Embryonic facial prominence (tissue), 1 donor: Measurements from ENCODE around the gene VCX2.
"Not testable (repeated sequence)": the region's sequence is repeated elsewhere in the genome, so short reads cannot be mapped to it uniquely, and the experiment has no call there.

Experiments
- DNase-seq: peaks from one replicate; pipeline ENCODE4 v3.0.0-alpha.2; 2016; ENCODE audit errors: extremely low spot score

Gene VCX2

DNA sequence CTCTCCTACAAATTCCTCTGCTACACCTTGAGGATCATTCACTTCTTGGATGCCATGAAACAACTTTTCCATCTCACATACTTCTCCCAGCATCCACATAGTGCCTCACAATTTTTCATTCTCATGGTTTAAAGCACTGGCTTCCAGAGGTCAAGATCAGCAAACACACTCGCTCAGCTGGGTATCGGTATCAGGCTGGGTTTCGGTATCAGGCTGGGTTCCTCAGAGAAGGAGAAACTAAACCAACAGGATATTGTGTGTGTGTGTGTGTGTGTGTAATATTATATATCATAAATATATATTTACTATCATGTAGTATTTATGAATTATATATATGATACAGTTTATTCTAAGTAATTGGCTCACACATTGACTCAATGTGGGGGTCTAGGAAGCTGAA lies at the start of gene VCX2:
VCX2 (minus strand) TSS at position 99 of the 400 bp plus-strand sequence. CDS start 624 bp downstream, outside the sequence.
- not testable (repeated sequence) for DNase-seq

DNA sequence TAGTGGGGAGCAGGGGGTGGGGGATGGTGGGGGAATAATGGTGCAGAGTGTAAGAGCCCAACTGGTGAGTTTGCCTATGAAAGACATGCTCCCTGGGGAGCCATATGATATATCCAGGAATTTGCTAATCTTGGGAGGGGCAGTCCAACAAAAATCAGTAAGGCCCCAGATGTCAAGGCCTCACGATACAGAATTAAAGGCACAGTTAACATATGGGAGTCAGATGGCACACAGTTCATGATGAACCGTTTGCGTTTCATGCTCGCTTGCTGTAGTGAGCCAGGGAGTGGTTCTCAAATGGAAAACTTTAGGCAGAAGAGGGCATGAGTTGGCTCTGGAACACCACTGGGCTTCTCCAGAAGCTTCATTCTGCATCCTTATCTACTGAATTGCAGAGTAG lies 33.9 kb upstream of the VCX2 start:
- no peak for DNase-seq

DNA sequence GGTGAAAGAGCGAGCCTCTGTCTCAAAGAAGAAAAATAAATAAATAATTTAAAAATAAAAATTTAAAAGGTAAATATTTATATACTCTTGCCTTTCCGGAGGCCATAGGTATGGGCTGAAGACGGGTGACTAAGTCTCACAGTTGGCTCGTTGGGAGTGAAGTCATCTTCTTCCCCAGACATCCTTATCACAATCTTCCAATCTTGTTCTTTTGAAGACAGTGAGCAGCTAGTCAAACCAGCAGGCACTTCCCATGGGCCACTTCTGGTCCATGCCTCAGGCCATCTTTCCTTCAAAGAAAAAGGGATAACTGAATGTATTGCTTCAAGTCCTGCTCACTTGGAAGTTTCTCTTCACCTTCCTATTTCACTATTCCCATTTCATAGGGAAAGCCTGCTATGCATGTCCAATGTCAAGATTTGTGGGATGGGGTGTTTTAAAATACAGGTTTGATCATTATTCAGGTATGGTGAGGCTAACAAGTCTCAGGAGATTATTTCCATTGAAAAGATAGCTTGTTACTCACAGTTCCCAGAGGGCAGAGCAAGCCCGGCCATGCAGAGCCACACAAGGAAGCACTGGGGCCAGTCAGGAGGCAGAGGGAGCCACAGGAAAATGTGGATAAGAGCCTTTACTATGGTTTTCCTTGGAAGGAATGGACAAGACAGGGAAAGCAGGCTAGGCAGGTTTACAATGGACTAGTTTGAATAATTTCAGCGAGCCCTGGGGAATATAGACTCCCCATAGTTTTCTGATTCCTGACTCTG lies 33.3 kb upstream of the VCX2 start:
- DNase-seq, result no peak

DNA sequence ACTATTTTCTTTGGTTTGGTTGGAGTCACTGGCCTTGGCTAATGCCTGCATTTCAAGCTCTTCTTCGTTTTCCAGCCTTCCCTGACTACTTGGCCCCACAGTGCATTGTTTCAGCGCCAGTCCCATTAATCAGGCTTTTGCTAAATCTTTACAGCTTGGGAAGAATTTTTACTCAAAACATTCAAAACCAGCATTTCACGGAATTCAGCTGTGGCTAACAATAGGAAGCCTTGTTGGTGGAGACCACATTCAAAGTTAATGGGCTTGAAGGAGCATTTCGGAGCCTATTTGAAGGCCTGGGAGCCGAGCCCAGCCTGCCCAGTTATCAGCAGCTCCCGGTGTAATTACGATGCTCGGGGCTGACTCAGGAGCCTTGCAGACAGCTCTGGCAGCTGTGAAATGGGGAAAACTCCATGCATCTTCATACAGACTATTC lies 30.8 kb upstream of the VCX2 start:
- DNase-seq, result no peak

DNA sequence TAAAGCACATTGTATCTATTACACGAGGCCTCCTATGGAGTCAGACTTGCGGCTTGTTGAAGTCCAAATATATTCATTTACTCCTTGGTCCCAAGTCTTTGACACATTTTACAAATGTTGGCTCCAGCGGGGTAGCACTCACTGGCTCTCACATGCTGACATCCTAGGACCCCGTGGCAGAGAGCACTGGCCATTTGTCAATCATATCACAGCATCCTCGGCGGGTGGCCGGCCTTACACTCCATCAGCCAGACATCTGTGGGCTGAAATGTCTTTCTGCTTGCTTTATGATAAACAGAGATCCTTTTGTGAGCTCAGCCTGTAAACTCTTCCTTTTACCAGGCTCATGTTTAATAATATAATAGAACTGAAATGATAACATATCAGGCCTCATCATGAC lies 25.7 kb upstream of the VCX2 start:
- DNase-seq, result no peak

DNA sequence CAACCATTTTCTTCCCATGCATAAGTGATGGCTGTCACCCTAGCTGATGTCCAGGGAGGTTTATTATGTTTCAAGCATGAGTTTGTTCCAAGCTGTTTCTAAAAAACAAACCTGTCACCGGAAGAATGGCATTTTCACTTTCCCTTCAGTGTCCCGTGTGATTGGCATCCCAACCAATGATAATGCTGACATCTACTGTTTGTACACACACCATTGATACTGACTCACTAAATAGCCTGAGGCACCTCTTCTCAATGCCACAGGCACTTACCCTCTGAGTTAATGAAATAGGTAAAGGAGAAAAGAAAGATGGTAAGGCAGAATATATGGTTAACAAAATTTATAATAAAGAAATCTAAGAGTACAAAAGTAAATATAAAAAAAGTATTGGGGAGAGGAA lies 23.1 kb upstream of the VCX2 start:
- no peak for DNase-seq

DNA sequence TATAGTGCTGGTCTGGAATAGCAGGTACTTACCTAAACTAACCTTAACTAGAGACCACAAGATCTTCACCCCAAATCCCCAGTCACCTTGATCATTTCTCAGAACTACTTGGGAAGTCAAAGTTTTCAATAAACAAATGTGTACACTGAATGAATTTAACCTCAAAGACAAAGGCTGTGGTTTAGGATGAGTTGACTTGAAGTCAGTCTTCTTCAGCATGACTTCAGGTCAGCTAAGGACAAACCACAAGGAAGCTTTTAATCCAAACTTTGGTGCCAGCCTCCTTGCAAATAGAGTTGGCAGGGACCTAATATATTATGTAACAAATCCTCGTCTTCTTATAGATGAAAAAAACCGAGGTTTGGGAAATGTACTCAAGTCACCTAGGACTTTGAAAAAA lies 21.2 kb upstream of the VCX2 start:
- DNase-seq, result no peak

DNA sequence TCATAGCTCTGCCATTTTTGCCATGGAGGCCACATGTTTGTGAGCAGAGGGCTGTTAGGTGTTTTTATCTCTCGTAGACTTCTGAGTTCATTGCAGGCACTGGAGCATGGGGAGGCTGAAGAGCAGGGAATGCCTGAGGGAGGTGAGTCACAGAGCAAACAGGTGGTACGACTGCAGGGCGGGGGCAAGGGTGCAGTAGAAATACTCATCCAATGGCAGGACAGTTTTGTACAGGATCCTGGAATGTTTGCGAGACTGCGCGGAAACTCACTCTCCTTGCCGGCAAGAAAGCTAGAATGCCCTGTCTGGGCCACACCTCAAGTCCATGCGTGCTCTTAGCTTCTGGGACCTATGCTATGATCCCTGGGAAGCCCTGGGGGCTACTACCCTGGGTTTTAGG lies 20.0 kb upstream of the VCX2 start:
- no peak for DNase-seq

DNA sequence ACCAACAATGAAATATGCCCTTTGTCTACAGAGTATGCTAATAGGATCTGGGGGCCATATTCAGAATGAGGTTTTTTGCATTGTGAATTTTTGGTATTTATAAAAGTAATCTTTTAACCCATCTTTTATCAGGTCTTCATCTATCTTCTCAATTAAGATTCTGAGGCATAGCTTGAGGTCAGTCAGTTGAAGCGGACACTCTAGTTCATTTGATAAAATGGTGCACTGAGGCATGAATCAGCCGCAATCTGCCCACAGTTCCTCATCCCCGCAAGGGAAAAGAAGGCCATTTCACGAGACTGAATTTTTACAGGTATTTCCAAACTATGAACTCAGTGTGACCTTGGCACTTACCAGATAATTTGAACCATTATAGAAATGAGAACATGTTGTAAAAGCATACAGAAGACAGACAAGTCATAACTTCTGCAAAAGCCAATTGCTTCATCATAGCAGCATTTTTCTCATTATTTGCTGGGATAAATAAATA lies 19.3 kb upstream of the VCX2 start:
- DNase-seq, result no peak

DNA sequence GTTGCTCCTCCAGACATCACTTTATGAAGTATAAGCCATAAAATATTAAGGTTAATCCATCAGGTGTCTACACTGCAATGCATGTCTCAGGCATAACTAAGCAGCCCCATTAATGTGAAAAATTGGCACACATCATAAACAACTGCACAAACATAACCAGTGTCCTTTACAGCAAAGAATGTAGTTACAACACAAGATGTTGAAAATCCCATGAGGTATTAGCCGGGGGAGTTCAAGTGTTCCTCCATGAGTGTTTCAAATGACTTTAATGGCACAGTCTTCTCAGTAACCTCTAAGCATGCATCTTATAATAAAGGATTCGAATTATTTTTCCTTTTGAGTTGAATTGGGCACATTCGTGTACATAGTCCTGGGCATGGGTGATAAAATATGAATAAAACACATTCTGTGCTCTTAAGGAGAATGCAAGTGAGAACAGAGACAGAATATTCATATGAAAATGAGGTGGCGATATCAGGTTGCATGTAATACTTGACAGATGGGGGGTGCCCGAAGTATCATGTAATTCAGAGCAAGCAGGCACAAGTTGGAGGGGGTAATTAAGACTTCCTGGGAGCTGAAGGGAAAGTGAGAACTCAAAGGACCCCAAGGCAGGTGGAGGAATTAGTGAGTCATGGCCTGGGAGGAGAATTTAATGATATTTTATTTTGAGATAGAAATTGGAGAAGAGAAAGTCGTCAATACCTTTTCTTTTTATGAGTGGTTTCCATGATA lies 18.2 kb upstream of the VCX2 start:
- no peak for DNase-seq

DNA sequence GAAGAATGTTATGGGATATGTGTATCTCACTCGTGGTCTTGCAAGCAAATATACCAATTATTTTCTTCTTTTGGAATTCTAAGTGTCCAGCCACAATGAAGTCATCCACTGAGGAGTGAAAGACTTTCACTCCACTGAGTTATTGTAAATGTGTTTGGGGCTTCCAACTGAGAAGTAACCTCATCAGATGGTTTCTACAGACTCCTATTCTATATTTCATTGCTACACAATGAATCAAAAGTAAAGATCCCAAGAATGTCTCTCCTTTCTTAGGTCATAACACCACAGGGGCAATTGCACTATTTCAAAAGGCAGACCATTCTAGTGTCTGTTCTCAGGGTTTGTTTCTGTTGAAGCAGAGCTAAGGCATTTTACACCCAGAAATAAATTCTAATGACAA lies 12.3 kb upstream of the VCX2 start:
- DNase-seq, result no peak

DNA sequence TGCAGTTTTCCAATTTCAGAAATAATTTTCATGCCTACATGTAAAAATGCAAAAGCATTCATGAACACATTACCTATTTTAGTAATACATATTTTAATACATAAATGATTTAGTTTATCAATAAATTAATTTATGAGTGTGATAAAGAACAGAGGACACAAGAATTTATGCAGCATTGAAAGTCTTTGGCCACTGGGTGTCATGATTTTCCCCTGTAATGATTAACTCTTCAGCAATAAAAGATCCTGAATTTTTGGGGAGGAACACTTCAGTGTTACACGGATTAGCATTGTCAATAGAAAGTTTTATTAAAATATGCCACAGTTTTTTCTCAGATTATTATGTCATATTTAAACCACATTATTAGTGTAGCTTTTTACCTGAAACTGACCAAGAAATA lies 8.6 kb upstream of the VCX2 start:
- no peak for DNase-seq

DNA sequence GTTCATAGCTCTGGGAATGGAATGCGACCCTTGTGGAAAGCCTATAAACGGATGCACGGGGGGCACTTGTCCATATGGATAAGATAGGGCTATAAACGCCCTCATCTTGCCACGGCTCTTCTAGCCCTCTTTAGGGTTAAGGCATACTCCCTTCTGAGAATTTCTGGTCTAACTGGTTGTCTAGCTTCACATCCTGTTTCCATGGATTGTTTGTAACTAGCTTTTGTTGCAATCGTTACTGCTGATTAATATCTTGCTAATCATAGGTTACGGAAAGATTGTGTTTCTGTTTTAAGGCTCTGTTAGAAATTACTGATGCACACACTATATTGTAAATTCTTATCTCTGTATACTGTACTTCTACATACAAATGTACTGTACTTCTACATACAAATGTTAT lies 17.1 kb downstream of the VCX2 start:
- not testable (repeated sequence) for DNase-seq

DNA sequence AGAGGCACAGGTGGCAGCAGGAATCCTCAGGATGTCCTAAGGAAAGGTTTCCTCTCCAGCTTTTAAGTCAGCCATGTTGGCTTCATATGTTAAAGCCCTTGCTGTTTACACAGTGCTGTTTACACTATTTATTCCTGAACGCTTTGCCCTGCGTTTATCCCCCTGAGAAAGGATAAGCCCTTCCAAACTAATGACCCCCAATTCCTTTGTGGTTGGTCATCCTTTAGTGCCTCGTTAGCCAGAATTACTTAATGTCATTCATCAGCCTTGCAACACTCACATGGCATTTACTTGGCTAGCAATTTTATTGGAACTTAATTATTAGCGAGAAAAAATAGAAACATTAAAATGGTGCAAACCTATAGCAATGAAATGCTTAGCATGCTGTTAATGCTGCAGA lies 23.8 kb downstream of the VCX2 start:
- DNase-seq, result no peak

DNA sequence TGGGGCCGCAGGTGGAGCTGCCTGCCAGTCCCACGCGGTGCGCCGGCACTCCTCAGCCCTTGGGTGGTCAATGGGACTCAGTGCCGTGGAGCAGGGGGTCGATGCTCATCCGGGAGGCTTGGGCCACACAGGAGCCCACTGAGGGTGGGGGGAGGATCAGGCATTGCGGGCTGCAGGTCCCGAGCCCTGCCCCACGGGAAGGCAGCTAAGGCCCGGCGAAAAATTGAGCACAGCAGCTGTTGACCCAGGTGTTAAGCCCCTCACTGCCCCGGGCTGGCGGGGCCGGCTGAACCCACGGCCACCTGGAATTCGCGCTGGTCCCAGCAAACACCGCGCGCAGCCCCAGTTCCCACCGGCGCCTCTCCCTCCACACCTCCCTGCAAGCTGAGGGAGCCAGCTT lies 26.1 kb downstream of the VCX2 start:
- no peak for DNase-seq

DNA sequence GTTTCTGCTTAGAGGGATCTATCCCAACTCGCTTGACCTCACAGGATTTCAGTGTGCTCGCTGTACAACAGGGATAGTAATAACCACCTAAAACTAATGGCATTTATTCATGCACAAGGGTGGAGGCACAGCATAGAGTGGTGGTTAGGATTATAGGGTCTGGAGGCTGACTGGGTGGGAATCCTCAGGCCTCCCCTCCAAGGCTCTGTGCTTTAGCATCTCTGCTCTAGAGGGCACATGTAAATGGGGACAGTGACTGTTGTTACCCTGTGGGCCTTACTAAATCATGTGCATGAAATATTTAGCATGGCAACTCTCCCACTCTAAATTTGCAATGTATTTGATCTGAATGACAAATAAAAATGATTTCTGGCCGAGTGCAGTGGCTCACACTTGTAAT lies 29.2 kb downstream of the VCX2 start:
- DNase-seq, result no peak

DNA sequence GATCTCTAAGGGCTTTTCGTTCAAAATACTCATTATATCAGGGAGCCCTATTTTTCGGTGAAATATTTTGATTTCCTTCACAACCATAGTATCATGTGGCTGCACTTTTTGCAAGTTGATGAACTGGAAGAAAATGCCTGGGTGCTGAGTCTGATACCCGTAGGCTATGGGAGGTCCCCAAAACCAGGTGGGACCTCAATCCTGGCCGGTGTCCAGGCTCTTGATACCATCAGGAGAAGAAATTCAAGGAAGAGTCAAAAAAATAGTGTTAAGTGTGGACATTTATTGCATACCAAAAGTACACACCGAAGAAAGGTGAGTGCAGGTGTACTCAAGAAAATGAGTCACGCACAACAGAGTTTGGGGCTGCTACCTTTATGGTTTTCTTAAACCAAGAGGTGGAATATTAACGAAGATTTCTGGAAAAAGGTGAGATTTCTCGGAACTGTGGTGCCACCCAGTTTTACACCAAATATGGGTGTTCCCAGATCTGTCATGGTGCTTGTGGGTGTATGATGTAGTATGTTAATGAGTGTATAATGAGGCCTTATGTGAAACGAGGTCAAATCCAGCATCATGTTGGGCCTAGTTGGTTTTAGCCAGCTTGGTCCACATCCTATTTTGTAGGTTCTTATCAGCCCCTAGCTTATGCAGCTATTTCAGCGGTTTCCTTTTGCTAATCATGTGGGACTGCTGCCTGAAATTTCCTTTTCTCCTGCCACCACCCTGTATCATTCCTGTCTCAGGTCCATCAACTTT lies 29.9 kb downstream of the VCX2 start:
- no peak for DNase-seq

DNA sequence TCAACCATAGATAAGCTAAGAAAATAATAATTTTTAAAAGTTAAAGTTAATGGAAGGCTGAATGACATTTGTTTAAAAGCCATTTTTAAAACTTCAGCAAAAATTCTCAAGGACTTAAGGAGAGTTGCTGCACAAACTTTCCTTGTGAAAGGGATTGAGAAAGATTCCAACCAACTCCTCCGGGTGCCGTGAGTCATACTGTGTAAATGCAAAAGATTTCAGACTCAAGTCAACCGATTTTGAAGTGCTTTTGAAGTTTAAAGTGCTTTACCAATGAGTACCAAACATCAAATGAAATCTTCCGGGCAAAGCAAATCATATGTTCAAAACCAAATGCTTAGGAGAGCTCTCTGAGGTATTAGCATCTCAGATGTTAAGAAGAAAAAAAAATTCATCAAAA lies 31.4 kb downstream of the VCX2 start:
- DNase-seq, result no peak

DNA sequence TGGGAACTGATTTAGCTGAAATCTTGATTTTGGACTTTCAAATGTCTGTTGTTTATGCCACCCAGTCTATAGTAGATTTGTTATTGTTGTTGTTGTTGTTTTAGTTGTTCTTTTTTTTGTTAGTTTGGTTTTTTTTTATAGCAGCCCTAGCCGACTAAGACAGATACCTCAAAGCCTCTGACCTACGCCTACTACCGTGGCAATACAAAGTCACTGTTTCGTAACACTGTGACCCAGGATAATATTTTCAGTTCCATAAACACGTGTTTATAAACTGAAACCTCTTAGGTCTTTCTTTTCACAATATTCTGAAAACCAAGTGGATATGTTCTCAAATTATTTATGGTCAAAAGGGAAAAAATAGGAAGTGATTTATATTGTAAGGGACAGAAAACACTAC lies 32.8 kb downstream of the VCX2 start:
- no peak for DNase-seq

DNA sequence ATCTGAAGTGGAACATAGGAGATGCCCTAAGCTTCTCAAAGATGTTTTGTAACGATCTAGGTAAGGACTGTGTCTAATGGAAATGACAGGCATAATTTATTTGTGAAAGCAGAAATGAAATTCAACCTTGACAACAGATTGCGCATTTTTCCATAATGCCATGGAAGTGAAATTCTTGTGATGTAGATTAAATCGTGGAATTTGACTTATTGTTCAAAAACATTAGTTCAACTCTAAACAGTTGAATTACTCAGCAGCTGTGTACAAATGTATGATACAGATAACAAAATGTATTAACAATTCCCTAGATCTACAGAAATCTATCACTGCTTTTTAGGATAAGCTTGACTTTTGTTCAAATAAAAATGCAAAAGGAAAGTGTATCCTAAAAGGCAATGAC lies 44.4 kb downstream of the VCX2 start:
- no peak for DNase-seq

DNA sequence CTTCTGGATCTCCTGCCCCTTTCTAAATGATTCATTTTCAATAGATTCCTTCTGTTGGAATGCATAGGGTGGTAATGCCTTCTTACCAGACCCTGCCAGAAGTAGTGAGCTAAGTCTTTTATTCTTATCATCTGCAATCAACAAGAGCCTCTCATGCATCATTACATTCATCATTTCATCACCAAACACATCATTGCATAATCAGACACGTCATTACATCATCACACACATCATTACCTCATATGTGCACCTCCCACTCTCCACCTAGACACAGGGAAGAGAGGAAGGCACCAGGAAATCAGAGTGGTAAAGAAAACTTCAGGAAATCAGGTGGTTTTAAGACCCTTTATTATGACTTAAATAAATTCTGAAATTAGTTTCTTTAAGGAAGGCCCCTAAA lies 45.0 kb downstream of the VCX2 start:
- no peak for DNase-seq

DNA sequence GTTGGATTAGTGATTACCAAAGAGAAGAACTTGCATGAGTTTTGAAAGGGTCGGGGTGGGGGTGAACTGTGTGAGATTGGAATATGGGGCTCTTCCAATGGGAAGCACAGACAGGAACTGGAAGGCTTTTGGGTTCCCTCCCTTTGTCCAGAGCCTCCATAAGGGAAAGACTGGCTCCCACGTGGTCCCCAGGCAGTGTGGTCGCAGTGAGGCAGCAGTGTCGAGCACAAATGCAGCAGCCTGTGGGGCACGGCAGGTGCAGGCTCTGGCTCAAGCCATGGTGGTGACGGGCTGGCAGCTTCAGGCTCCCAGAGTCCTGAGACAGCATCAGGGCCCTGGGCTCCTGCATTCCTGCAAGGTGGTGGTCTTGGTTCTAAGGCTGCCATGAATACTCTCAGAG lies 45.5 kb downstream of the VCX2 start:
- no peak for DNase-seq

DNA sequence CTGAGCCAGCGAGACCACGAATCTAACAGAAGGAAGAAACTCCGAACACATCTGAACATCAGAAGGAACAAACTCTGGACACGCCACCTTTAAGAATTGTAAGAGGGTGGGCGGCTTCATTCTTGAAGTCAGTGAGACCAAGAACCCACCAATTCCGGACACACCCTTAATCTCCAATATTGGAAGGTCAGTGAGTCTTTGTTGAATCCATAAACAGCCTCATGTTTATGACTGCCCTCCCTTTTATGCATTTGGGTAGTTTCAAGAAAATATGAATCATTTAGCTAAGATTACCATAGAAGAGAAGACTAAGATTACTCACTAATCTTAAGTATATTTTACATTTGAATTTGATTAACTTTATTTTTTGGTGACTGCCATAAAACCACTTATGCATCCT lies 48.5 kb downstream of the VCX2 start:
- no peak for DNase-seq
